Midbrain (tissue), 1 donor: ENCODE measurements around the gene C5.
"Not testable (repeated sequence)": the region's sequence is repeated elsewhere in the genome, so short reads cannot be mapped to it uniquely, and the experiment has no call there.

ENCODE experiments used
- DNase-seq: peaks from one replicate; lab custom pipeline; 2025; lab: John Stamatoyannopoulos, UW

The C5 gene

GRCh38 chr9:121050128-121050988 lies at the start of gene C5:
C5 (minus strand) TSS chr9:121050275; CDS start chr9:121050246, 29 bp downstream.
- no peak for DNase-seq

DNA sequence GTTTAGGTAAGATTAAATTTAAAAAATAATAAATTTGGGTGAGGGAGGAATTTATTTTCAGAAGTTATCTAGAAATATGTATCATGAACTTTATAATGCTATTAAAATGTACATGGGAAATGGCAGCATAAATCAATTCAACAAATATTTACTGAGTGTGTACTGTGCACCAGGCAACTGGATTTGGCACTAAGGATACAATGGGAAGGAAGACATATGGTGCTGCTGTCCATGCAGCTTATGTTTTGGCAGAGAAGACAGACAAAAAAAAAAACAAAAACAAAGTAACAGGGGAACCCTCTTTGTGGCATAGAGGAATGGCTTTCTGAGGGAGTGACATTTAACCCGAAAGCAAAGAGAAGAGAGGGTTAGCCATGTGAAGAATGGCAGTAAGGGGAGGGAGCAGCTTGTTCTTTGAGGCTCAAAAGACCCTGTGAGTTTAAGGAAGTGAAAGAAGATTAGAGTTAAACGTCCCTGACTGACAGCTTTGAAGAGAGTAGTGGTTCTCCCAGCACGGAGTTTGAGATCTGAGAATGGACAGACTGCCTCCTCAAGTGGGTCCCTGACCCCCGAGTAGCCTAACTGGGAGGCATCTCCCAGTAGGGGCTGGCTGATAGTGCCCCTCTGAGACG lies 48.6 kb upstream of the C5 start:
- DNase-seq: no peak

- DNase-seq: no peak
Measured at GRCh38 chr9:121095057-121095456, 45.0 kb upstream of the C5 start.

DNA sequence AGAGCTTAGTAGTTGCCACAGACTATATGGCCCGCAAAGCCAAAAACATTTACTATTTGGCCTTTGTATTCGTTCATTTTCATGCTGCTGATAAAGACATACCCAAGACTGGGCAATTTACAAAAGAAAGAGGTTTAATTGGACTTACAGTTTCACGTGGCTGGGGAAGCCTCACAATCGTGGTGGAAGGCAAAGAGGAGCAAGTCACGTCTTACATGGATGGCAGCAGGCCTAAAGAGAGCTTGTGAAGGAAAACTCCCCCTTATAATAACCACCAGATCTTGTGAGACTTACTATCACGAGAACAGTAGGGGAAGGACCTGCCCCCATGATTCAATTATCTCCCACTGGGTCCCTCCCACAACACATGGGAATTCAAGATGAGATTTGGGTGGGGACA lies 40.7 kb upstream of the C5 start:
- not testable (repeated sequence) for DNase-seq

- no peak for DNase-seq
Measured at GRCh38 chr9:121088576-121088975, 38.5 kb upstream of the C5 start.

GRCh38 chr9:121085661-121086060 lies 35.6 kb upstream of the C5 start:
- DNase-seq: no peak

- no peak for DNase-seq
Measured at GRCh38 chr9:121082075-121082474, 32.0 kb upstream of the C5 start.

- no peak for DNase-seq
Measured at GRCh38 chr9:121075251-121076036, 25.4 kb upstream of the C5 start.

GRCh38 chr9:121074370-121075250 lies 24.5 kb upstream of the C5 start, which contains the start of gene CNTRL:
CNTRL (plus strand) TSS chr9:121074955; CDS start chr9:121088327, 13,372 bp downstream.
- DNase-seq: peak; percentile 85

DNA sequence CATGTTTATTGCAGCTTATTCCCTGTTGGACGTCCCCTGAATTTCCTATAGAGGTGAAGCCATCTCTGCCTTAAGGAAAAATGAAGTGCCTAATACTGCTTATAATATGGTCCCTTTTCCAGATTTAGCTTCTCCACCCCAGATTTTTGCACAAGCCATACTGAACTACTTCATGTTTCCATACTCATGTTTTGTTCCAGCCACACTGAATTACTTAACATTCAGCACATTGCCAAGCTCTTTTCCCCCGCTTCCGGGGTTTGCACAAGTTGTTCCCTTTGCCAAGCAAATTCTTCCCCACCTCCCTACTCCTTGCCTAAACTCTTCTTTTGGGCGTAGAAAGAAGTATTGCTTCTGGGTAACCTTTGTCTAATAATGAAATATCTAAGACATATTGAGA lies 23.0 kb upstream of the C5 start:
- peak; percentile 12 for DNase-seq

DNA sequence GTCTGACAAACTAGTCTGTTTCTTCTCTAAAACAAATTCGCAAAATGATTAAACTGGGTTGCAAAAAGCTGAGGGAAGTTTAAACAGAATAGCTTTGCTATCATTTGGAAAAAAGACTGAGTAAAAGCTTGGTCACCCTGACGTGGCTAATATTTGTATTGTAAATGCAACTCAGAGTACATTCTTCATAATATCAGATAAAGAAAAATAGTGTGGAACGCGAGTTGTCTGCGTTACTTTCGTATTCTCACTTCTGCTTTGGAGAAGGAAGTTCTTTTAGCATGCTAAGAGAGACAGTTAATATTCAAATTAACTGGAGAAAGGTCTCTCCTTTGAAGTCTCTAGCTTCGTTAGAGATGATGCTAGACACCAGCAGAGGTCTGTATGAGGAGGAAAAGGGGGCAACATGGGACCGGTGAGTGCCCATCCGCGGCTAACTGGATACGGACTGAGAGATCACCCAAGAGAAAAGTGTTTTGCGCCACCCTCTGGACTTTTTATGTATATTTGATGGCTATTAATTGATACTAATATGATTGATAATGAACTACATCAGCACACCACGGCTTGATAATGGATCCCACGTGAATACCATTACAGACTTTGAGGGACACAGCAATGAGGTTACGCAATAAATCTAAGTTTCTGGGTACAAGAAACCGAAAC lies 21.8 kb upstream of the C5 start:
- DNase-seq: no peak

DNA sequence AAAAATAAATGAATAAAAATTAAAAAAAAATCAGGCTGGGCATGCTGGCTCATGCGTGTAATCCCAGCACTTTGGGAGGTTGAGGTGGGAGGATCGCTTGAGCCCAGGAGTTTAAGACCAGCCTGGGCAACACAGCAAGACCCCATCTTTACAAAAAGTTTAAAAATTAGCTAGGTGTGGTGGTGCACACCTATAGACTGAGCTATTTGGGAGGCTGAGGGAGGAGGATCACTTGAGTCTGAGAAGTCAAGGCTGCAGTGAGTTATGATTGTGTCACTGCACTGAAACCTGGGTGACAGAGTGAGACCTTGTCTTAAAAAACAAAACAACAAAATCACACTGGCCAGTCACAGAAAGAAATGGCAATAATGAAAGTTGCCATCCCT lies 21.3 kb upstream of the C5 start:
- DNase-seq: no peak

DNA sequence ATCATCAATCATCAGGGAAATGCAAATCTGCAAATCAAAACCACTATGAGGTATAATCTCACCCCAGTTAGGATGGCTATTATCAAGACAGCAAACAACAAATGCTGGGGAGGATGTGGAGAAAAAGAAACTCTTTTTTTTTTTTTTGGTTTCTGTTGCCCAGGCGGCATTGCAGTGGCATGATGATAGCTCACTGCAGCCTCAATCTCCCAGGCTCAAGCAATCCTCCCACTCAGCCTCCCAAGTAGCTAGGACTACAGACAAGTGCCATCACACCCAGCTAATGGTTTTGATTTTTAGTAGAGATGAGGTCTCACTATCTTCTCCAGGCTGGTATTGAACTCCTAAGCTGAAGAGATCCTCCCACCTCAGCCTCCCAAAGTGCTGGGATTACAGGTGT lies 19.3 kb upstream of the C5 start:
- DNase-seq: no peak

DNA sequence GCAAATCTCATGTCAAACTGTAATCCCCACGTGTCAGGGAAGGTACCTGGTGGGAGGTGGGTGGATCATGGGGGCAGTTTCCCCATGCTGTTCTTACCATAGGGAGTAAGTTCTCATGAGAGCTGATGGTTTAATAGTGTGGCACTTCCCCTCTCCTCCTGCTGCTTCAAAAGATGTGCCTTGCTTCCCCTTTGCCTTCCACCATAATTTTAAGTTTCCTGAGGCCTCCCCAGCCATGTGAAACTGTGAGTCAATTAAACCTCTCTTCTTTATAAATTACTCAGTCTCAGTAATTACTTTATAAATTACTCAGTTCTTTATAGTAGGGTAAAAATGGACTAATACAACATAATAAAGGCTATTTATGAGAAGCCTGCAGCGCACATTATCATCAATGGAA lies 17.6 kb upstream of the C5 start:
- no peak for DNase-seq

GRCh38 chr9:121066850-121067249 lies 16.8 kb upstream of the C5 start:
- DNase-seq: no peak

GRCh38 chr9:121059998-121060636 lies 10.0 kb upstream of the C5 start:
- peak; percentile 72 for DNase-seq

DNA sequence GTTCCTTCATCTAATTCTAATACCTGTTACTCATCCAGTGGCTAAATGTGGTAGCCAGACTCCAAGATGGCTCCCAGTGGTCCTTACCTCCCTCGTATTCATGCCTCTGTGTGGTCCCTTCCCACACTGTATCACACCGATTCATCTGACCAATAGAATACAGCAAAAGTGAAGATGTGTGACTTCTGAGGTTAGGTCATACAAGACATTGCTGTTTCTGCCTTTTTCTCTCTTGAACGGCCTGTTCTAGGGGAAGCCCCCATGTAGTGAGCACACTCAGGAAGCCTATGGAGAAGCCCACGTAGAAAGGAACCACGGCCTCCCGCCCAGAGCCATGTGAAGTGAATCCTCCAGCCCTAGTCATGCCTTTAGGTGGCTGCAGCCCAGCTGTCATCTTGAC lies 9.4 kb upstream of the C5 start:
- no peak for DNase-seq

- no peak for DNase-seq
Measured at GRCh38 chr9:121057821-121058220, 7.7 kb upstream of the C5 start.

- DNase-seq: no peak
Measured at GRCh38 chr9:121055642-121056143, 5.6 kb upstream of the C5 start.

- DNase-seq: no peak
Measured at GRCh38 chr9:121053544-121053943, 3.5 kb upstream of the C5 start.
